HCT116 (cell line): ENCODE measurements around the gene MAGOHB. TPM values are rescaled to one million over a fixed set of nuclear protein-coding genes. Genes with fewer than 3 reads are reported as not detected.

Experiments used
- ATAC-seq: fragments of 200-7000 bp; cut with Tn5 transposase; 2 replicates; pipeline ENCODE4 v1.9.1; 2020; ENCODE audit warnings: mild to moderate bottlenecking, moderate library complexity
- BruUV-seq: library from RNA; stranded (reverse); fragments of 400-500 nt; replicated peaks from 2 replicates; lab custom pipeline; 2021; lab: Mats Ljungman, UMichigan
- CTCF ChIA-PET: fragments of 300-600 bp; sonication (Branson Sonifier 250); formaldehyde crosslinking; loops from one replicate; lab custom pipeline; 2021; ENCODE audit warnings: antibody characterized with exemption; lab: Charles Lee
- POLR2A ChIA-PET: fragments of 300-600, 350-600 bp; sonication (Branson Sonifier 250); formaldehyde crosslinking; loops from one replicate; lab custom pipeline; 2021; ENCODE audit warnings: antibody characterized with exemption; lab: Charles Lee
- RAD21 ChIA-PET, 2 experiments: fragments of 300-600 bp; sonication (Branson Sonifier 250); formaldehyde crosslinking; loops; one replicate each; lab custom pipeline; 2023; ENCODE audit warnings: low total read pairs in 2 of 2; ENCODE audit not compliant: uncharacterized antibody in 2 of 2, unreplicated experiment in 2 of 2, low non-redundant PET in 1 of 2; lab: Charles Lee
- DNase-seq: peaks from one replicate; pipeline ENCODE4 v3.0.0-alpha.2; 2010; ENCODE audit warnings: low read depth, low spot score
- H2AFZ ChIP-seq: fragments of 200-600 bp; shearing (Covaris generic), sonication (generic); 2 replicates; pipeline ENCODE4 v1.6.1; 2017; ENCODE audit warnings: low read depth, mixed run types, mixed read lengths, antibody characterized with exemption, low read length; ENCODE audit not compliant: poor library complexity, severe bottlenecking
- H3K27ac ChIP-seq: 2 replicates; pipeline ENCODE4 v1.5.1; 2012; ENCODE audit warnings: low read depth, low read length
- H3K27me3 ChIP-seq: fragments of 200-600 bp; sonication (generic); 2 replicates; pipeline ENCODE4 v1.6.1; 2016; ENCODE audit warnings: mixed run types, low read length, mixed read lengths; ENCODE audit not compliant: insufficient read depth
- H3K36me3 ChIP-seq, 2 experiments: fragments of 200-500 bp in 1 of 2; fragments of 200-600 bp in 1 of 2; sonication (Bioruptor generic) in 1 of 2; sonication (generic) in 1 of 2; 2 replicates each; pipeline versions ENCODE4 v1.5.1 to v1.6.1; 2014 to 2016; ENCODE audit warnings: low read length in 2 of 2, inconsistent platforms in 1 of 2, mixed read lengths in 1 of 2, mixed run types in 1 of 2; ENCODE audit not compliant: insufficient read depth in 2 of 2, control insufficient read depth in 1 of 2
- H3K4me1 ChIP-seq, 2 experiments: fragments of 200-600 bp in 1 of 2; sonication (generic) in 1 of 2; 2 replicates each; pipeline versions ENCODE4 v1.5.1 to v1.6.1; 2012 to 2017; ENCODE audit warnings: low read length in 2 of 2, inconsistent platforms in 1 of 2, mild to moderate bottlenecking in 1 of 2, mixed read lengths in 1 of 2, mixed run types in 1 of 2, moderate library complexity in 1 of 2; ENCODE audit not compliant: insufficient read depth in 2 of 2, control insufficient read depth in 1 of 2
- H3K4me2 ChIP-seq: fragments of 200-600 bp; sonication (generic); 2 replicates; pipeline ENCODE4 v1.6.1; 2017; ENCODE audit warnings: mixed run types, low read length, mixed read lengths
- H3K4me3 ChIP-seq, 2 experiments: fragments of 200-600 bp in 1 of 2; sonication (generic) in 1 of 2; replicated peaks in 1 of 2; 2 replicates each; pipeline ENCODE4 v1.5.1; 2011 to 2016; ENCODE audit warnings: low read length in 2 of 2, control low read depth in 1 of 2, low read depth in 1 of 2, mild to moderate bottlenecking in 1 of 2, mixed read lengths in 1 of 2, mixed run types in 1 of 2
- H3K79me2 ChIP-seq: fragments of 200-600 bp; sonication (generic); 2 replicates; pipeline ENCODE4 v1.6.1; 2017; ENCODE audit warnings: mild to moderate bottlenecking, mixed run types, low read length, moderate library complexity, mixed read lengths; ENCODE audit not compliant: insufficient read depth
- H3K9ac ChIP-seq: fragments of 200-600 bp; sonication (generic); 2 replicates; pipeline ENCODE4 v1.6.1; 2016; ENCODE audit warnings: low read length, mixed read lengths
- H3K9me2 ChIP-seq: fragments of 200-600 bp; sonication (generic), shearing (Covaris generic); 2 replicates; pipeline ENCODE4 v1.6.1; 2017; ENCODE audit warnings: mixed run types, mild to moderate bottlenecking, moderate library complexity; ENCODE audit not compliant: insufficient read depth
- H3K9me3 ChIP-seq, 2 experiments: fragments of 200-500 bp in 1 of 2; fragments of 200-600 bp in 1 of 2; sonication (Bioruptor generic) in 1 of 2; sonication (generic) in 1 of 2; 2 replicates each; pipeline ENCODE4 v1.6.1; 2014 to 2017; ENCODE audit warnings: low read length in 2 of 2, mixed read lengths in 2 of 2, inconsistent platforms in 1 of 2, low read depth in 1 of 2, mild to moderate bottlenecking in 1 of 2, mixed run types in 1 of 2, moderate library complexity in 1 of 2; ENCODE audit not compliant: control insufficient read depth in 1 of 2, insufficient read depth in 1 of 2
- H4K20me1 ChIP-seq: fragments of 200-600 bp; sonication (generic), shearing (Covaris generic); 2 replicates; pipeline ENCODE4 v1.6.1; 2017; ENCODE audit warnings: mixed run types, mild to moderate bottlenecking, moderate library complexity; ENCODE audit not compliant: insufficient read depth
- CBX3 ChIP-seq: IDR thresholded peaks from 2 replicates; pipeline ENCODE4 v1.6.1; 2012; ENCODE audit warnings: low read depth
- EGR1 ChIP-seq: IDR thresholded peaks from 2 replicates; pipeline ENCODE4 v1.6.1; 2012; ENCODE audit warnings: low read depth
- ELF1 ChIP-seq: IDR thresholded peaks from 2 replicates; pipeline ENCODE4 v1.6.1; 2012; ENCODE audit warnings: low read depth, borderline replicate concordance
- EZH2 ChIP-seq: fragments of 200-600 bp; sonication (generic); IDR thresholded peaks from 2 replicates; pipeline ENCODE4 v1.6.1; 2017; ENCODE audit warnings: antibody characterized with exemption, mixed run types
- EZH2phosphoT487 ChIP-seq: fragments of 200-600 bp; IDR thresholded peaks from 2 replicates; pipeline ENCODE4 v1.6.1; 2018; ENCODE audit warnings: antibody characterized with exemption, borderline replicate concordance
- JUND ChIP-seq: IDR thresholded peaks from 2 replicates; pipeline ENCODE4 v1.6.1; 2012
- POLR2A ChIP-seq: IDR thresholded peaks from 2 replicates; pipeline ENCODE4 v1.7.0; 2011; ENCODE audit warnings: borderline replicate concordance; ENCODE audit not compliant: insufficient read depth, insufficient read length; ENCODE audit errors: extremely low read depth
- POLR2AphosphoS5 ChIP-seq: IDR thresholded peaks from 2 replicates; pipeline ENCODE4 v1.6.1; 2011; ENCODE audit warnings: mild to moderate bottlenecking, low read depth, low read length, moderate library complexity
- RAD21 ChIP-seq: IDR thresholded peaks from 2 replicates; pipeline ENCODE4 v1.6.1; 2012; ENCODE audit warnings: low read depth, mild to moderate bottlenecking
- SIN3A ChIP-seq: IDR thresholded peaks from 2 replicates; pipeline ENCODE4 v1.6.1; 2012; ENCODE audit warnings: low read depth
- SP1 ChIP-seq: IDR thresholded peaks from 2 replicates; pipeline ENCODE4 v1.6.1; 2012; ENCODE audit warnings: low read depth
- SRF ChIP-seq: IDR thresholded peaks from 2 replicates; pipeline ENCODE4 v1.6.1; 2012; ENCODE audit warnings: low read depth
- TCF7L2 ChIP-seq: IDR thresholded peaks from 2 replicates; pipeline ENCODE4 v1.7.0; 2011; ENCODE audit warnings: borderline replicate concordance, inconsistent platforms; ENCODE audit not compliant: insufficient read depth, insufficient read length; ENCODE audit errors: extremely low read depth
- YY1 ChIP-seq: IDR thresholded peaks from 2 replicates; pipeline ENCODE4 v1.6.1; 2011; ENCODE audit warnings: low read length, low read depth, moderate library complexity, mild to moderate bottlenecking; ENCODE audit not compliant: insufficient replicate concordance; ENCODE audit errors: extremely low read depth
- ZFX ChIP-seq: fragments of 450-650 bp; IDR thresholded peaks from 2 replicates; pipeline ENCODE4 v1.6.1; 2017
- ZNF274 ChIP-seq: fragments of 200-500 bp; sonication (Bioruptor generic); IDR thresholded peaks from 2 replicates; pipeline ENCODE4 v1.6.1; 2014; ENCODE audit warnings: mild to moderate bottlenecking, low read depth, low read length, inconsistent platforms
- intact Hi-C: fragments of 100-400 bp; cut with micrococcal nuclease; formaldehyde crosslinking; loops from 2 replicates; pipeline ENCODE4 v1.10.0; 2022
- total RNA-seq: library from RNA; stranded (reverse); gene quantifications from one replicate; pipeline ENCODE4 v1.2.1, GENCODE V29; 2021; ENCODE audit not compliant: unreplicated experiment
- TF ChIP-seq, protein P1 (sequence below): IDR thresholded peaks from 2 replicates; pipeline ENCODE4 v1.6.1; 2011; ENCODE audit warnings: mild to moderate bottlenecking, low read length, moderate library complexity; ENCODE audit not compliant: insufficient replicate concordance; ENCODE audit errors: extremely low read depth
- TF ChIP-seq, protein P2 (sequence below), 3 experiments: fragments of 200-600 bp in 1 of 3; sonication (generic) in 1 of 3; IDR thresholded peaks in 2 of 3; conservative IDR thresholded peaks in 1 of 3; 2 replicates each; pipeline ENCODE4 v1.5.1; 2012 to 2017; ENCODE audit warnings: low read depth in 2 of 3, low read length in 2 of 3, antibody characterized with exemption in 1 of 3, borderline replicate concordance in 1 of 3, control low read depth in 1 of 3, mild to moderate bottlenecking in 1 of 3, mixed read lengths in 1 of 3, mixed run types in 1 of 3, moderate library complexity in 1 of 3; ENCODE audit not compliant: insufficient read depth in 1 of 3
- TF ChIP-seq, protein P3 (sequence below): IDR thresholded peaks from 2 replicates; pipeline ENCODE4 v1.6.1; 2012
- TF ChIP-seq, protein P4 (sequence below): IDR thresholded peaks from 2 replicates; pipeline ENCODE4 v1.6.1; 2012; ENCODE audit warnings: low read depth

Gene MAGOHB
- total RNA-seq, 1 experiment from 2014 or later: 55.8 TPM

DNA sequence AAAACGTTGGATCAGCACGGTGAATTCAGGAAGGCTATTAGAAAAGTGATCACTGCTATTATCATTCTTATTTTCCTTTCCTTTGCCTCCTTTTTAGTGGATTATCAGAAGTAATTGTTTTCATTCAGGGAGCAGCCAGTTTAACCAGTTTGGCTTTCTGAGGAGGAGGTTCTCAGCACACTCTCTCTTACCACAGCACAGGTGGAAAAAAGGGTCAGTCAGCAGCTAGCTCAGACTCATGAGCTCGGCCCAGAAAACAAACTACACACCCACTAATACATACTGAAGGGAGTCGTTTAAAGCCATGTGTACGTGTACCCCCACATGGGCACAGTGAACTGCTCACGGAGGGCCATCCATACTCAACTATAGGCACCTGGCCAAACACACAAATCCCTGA, 23.2 kb upstream of the MAGOHB start:
- Histone ChIP-seq H3K9me2 (no peaks in the 10 kb centered on the region), H3K9me3 (no peaks in the 10 kb centered on the region), H3K79me2 (no peaks in the 10 kb centered on the region), H3K4me2 (no peak overlapping the region), H3K27me3 (no peaks in the 10 kb centered on the region), H4K20me1 (no peaks in the 10 kb centered on the region), H3K36me3 (0 out of 4 replicates have a peak, but pooled peaks cover 0 to 2% of the 10 kb centered on the region in 2 experiments), H3K9ac (no peak overlapping the region), H3K4me1 (peaks cover 0 to 6% of the 10 kb centered on the region in 2 experiments; a peak in 1 of 4 replicates), H3K4me3 (no peak overlapping the region), H3K27ac (no peak overlapping the region), H2AFZ (no peak overlapping the region)
- ATAC-seq: no peak
- ChIA-PET POLR2A (no interaction called here), CTCF (no interaction called here), RAD21 (no interaction called here)
- DNase-seq: no peak
- intact Hi-C loops: no loop called here
- BruUV-seq: no TSS peak
- TF ChIP-seq TCF7L2: no peak
- TF ChIP-seq SRF: no peak
- TF ChIP-seq, protein P1, sequence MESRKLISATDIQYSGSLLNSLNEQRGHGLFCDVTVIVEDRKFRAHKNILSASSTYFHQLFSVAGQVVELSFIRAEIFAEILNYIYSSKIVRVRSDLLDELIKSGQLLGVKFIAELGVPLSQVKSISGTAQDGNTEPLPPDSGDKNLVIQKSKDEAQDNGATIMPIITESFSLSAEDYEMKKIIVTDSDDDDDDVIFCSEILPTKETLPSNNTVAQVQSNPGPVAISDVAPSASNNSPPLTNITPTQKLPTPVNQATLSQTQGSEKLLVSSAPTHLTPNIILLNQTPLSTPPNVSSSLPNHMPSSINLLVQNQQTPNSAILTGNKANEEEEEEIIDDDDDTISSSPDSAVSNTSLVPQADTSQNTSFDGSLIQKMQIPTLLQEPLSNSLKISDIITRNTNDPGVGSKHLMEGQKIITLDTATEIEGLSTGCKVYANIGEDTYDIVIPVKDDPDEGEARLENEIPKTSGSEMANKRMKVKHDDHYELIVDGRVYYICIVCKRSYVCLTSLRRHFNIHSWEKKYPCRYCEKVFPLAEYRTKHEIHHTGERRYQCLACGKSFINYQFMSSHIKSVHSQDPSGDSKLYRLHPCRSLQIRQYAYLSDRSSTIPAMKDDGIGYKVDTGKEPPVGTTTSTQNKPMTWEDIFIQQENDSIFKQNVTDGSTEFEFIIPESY: no peak
- TF ChIP-seq SP1: no peak
- TF ChIP-seq POLR2AphosphoS5: no peak
- no peak for TF ChIP-seq ZFX
- TF ChIP-seq JUND: no peak
- no peak for TF ChIP-seq EZH2phosphoT487
- no peak for TF ChIP-seq POLR2A
- TF ChIP-seq, protein P2, sequence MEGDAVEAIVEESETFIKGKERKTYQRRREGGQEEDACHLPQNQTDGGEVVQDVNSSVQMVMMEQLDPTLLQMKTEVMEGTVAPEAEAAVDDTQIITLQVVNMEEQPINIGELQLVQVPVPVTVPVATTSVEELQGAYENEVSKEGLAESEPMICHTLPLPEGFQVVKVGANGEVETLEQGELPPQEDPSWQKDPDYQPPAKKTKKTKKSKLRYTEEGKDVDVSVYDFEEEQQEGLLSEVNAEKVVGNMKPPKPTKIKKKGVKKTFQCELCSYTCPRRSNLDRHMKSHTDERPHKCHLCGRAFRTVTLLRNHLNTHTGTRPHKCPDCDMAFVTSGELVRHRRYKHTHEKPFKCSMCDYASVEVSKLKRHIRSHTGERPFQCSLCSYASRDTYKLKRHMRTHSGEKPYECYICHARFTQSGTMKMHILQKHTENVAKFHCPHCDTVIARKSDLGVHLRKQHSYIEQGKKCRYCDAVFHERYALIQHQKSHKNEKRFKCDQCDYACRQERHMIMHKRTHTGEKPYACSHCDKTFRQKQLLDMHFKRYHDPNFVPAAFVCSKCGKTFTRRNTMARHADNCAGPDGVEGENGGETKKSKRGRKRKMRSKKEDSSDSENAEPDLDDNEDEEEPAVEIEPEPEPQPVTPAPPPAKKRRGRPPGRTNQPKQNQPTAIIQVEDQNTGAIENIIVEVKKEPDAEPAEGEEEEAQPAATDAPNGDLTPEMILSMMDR (IDR thresholded peaks at IDR 0.05 in 2 of 3, conservative IDR thresholded peaks at IDR 0.05 in 1 of 3; ENCODE audit: borderline replicate concordance in 1 of 3, insufficient read depth in 1 of 3, low read depth in 2 of 3, low read length in 2 of 3): no peak
- TF ChIP-seq EZH2: no peak
- TF ChIP-seq, protein P3, sequence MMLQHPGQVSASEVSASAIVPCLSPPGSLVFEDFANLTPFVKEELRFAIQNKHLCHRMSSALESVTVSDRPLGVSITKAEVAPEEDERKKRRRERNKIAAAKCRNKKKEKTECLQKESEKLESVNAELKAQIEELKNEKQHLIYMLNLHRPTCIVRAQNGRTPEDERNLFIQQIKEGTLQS: no peak
- no peak for TF ChIP-seq RAD21
- TF ChIP-seq ZNF274: no peak
- TF ChIP-seq YY1: no peak
- TF ChIP-seq ELF1: no peak
- TF ChIP-seq, protein P4, sequence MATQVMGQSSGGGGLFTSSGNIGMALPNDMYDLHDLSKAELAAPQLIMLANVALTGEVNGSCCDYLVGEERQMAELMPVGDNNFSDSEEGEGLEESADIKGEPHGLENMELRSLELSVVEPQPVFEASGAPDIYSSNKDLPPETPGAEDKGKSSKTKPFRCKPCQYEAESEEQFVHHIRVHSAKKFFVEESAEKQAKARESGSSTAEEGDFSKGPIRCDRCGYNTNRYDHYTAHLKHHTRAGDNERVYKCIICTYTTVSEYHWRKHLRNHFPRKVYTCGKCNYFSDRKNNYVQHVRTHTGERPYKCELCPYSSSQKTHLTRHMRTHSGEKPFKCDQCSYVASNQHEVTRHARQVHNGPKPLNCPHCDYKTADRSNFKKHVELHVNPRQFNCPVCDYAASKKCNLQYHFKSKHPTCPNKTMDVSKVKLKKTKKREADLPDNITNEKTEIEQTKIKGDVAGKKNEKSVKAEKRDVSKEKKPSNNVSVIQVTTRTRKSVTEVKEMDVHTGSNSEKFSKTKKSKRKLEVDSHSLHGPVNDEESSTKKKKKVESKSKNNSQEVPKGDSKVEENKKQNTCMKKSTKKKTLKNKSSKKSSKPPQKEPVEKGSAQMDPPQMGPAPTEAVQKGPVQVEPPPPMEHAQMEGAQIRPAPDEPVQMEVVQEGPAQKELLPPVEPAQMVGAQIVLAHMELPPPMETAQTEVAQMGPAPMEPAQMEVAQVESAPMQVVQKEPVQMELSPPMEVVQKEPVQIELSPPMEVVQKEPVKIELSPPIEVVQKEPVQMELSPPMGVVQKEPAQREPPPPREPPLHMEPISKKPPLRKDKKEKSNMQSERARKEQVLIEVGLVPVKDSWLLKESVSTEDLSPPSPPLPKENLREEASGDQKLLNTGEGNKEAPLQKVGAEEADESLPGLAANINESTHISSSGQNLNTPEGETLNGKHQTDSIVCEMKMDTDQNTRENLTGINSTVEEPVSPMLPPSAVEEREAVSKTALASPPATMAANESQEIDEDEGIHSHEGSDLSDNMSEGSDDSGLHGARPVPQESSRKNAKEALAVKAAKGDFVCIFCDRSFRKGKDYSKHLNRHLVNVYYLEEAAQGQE: no peak
- no peak for TF ChIP-seq EGR1
- TF ChIP-seq CBX3: no peak
- TF ChIP-seq SIN3A: no peak
